ENCODE measurements around the gene MUCL3. TPM values are rescaled to one million over a fixed set of nuclear protein-coding genes. Genes with fewer than 3 reads are reported as not detected.

The MUCL3 gene
- total RNA-seq: under 1 TPM; under 0.01 to 0.52 TPM

DNA sequence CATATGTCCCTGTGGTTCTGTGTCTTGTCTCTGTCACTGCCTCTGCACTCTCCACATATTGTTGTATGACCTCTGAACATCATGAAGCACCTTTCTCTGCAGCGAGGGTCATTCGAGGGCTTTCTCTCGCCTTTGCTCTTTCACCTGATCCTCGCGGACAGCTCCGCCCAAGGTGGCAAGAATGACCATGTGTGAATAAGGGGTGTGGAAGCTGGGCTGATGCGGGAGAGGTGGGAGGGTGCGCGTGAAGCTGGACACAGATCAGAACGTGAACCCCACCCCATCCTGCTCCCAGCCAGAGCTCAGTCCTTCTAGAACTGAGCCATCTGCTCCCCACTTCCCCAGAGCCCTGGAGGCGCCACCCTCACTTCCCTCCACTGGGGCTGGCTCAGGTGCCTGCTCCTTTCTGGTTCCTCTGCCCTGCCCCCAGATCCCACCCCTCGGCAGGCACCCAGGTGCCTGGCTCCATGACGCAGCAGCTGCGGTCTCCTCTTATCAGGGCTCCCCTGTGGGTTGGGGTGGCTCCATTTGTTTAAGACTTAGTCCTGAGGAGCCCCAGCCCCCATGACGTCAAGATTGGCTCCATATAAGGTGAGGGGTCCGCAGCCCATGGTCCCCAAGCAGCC, at the start of gene MUCL3:
Gene MUCL3 (plus strand): TSS at position 613 of the 626 bp plus-strand sequence. CDS start 27 bp downstream, outside the sequence.
- 59 to 70% methylated on average over 15 to 16 of the region's 16 CpGs for WGBS, 2 donors
- DNase-seq: no peak
- Histone ChIP-seq H3K9me3 (no peaks in the 10 kb centered on the region), H3K36me3 (replicated peaks in 1 of 2; ENCODE audit: insufficient read depth in 1 of 2, low read depth in 2 of 2) (no peaks in the 10 kb centered on the region), H3K27ac (peak within 1 kb of the TSS in 1 of 4 donors; percentile 56), H3K4me1 (peaks cover 39% of the 10 kb centered on the region), H3K27me3 (no peaks in the 10 kb centered on the region), H3K4me3 (no peak within 1 kb of the TSS)
- intact Hi-C loops (cut with DNase I): no loop called here
- ATAC-seq: no peak
- TF ChIP-seq POLR2A (IDR thresholded peaks at IDR 0.05) (no peak), CTCF (IDR thresholded peaks at IDR 0.05) (no peak)

GRCh38 chr6:30891450-30891723, 49.4 kb upstream of the MUCL3 start:
- DNase-seq (no peak), ATAC-seq (no peak)
- Histone ChIP-seq H3K36me3 (replicated peaks in 1 of 2; ENCODE audit: insufficient read depth in 1 of 2, low read depth in 2 of 2) (peaks cover 26 to 28% of the 10 kb centered on the region in 2 donors), H3K9me3 (no peaks in the 10 kb centered on the region), H3K4me1 (peaks cover 19% of the 10 kb centered on the region), H3K27ac (no peak overlapping the region), H3K4me3 (no peak overlapping the region), H3K27me3 (no peaks in the 10 kb centered on the region)
- 84 to 87% methylated on average over 4 of the region's 4 CpGs for WGBS, 2 donors
- intact Hi-C loops (cut with DNase I): no loop called here
- TF ChIP-seq CTCF (IDR thresholded peaks at IDR 0.05): no peak
- no peak for TF ChIP-seq POLR2A (IDR thresholded peaks at IDR 0.05)

- Histone ChIP-seq H3K27ac (no peak overlapping the region), H3K4me1 (peaks cover 13% of the 10 kb centered on the region), H3K36me3 (replicated peaks in 1 of 2; ENCODE audit: insufficient read depth in 1 of 2, low read depth in 2 of 2) (peaks cover 26 to 34% of the 10 kb centered on the region in 2 donors), H3K27me3 (no peaks in the 10 kb centered on the region), H3K4me3 (no peak overlapping the region), H3K9me3 (no peaks in the 10 kb centered on the region)
- WGBS, 2 donors: 79 to 91% methylated on average over 15 to 16 of the region's 21 CpGs
- TF ChIP-seq CTCF (IDR thresholded peaks at IDR 0.05): no peak
- ATAC-seq (no peak), DNase-seq (no peak)
- intact Hi-C loops (cut with DNase I): no loop called here
Observed at GRCh38 chr6:30891816-30892538, 48.8 kb upstream of the MUCL3 start.

DNA sequence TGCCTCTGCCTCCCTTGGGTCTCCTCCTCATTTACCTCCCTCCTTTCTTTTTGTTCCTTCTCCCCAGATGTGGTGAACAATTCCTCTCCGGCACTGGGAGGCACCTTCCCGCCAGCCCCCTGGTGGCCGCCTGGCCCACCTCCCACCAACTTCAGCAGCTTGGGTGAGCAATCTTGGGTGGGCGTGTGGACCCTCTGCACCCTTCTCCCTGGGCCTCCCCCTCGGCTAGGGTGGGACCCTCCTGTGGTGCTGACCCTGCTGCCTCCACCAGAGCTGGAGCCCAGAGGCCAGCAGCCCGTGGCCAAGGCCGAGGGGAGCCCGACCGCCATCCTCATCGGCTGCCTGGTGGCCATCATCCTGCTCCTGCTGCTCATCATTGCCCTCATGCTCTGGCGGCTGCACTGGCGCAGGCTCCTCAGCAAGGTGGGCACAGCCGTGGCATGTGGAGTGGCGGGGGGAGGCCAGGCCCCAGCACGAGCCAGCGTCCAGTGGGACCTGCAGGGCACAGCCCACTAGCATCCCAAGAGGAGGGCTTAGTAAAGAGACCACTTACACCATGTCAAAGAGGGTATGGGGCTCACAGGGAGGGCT, 47.7 kb upstream of the MUCL3 start:
- H3K4me3 ChIP-seq: no peak overlapping the region

More for the DNA sequence above, 47.7 kb upstream of the MUCL3 start:
- intact Hi-C loops (cut with DNase I): no loop called here
- Histone ChIP-seq H3K27ac (no peak overlapping the region), H3K9me3 (no peaks in the 10 kb centered on the region), H3K36me3 (replicated peaks in 1 of 2; ENCODE audit: insufficient read depth in 1 of 2, low read depth in 2 of 2) (peaks cover 33 to 37% of the 10 kb centered on the region in 2 donors), H3K27me3 (no peaks in the 10 kb centered on the region), H3K4me1 (peaks cover 7% of the 10 kb centered on the region)
- 82 to 87% methylated on average over 7 to 11 of the region's 16 CpGs for WGBS, 2 donors
- no peak for ATAC-seq
- TF ChIP-seq CTCF (IDR thresholded peaks at IDR 0.05): no peak
- TF ChIP-seq POLR2A (IDR thresholded peaks at IDR 0.05): no peak
- no peak for DNase-seq
